Measurements from ENCODE around the gene NOS1AP. TPM values are rescaled to one million over a fixed set of nuclear protein-coding genes. Genes with fewer than 3 reads are reported as not detected.
A peak's percentile ranks its signal among the peaks of the same experiment; 100 is the strongest.
"Not testable (repeated sequence)": the region's sequence is repeated elsewhere in the genome, so short reads cannot be mapped to it uniquely, and the experiment has no call there.

NOS1AP gene
- total RNA-seq, 1 experiment from 2014 or later: 5.3 TPM

DNA sequence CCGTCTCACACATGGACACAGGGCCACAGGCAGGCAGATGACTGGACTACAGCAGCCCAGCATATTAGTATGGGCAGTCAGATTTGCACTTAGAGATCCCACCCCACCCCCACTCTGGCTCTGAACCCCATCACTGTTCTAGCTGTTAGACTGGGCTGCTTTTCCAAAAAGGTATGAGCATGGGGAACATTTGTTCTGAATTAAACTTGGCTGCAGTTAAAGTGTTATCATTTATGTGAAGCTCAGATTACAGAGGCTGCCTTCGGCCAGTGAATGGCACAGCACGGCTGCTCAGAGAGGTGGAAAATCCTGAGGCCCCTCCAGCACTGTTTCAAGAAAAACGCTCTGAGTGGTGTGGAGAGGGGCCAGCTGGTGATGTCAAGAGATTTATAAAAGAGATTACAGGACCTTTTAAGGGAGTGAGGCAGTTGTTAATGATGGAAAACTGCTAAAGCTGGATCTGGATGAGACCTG lies 6.9 kb upstream of the NOS1AP start:
- ChIA-PET POLR2A (interaction anchor here (1.2 kb wide), 1 partner anchor 83 kb away, joined by 6 read pairs; no protein-coding TSS in a partner anchor), RAD21 (ENCODE audit: low non-redundant PET in 1 of 2, low total read pairs in 2 of 2, uncharacterized antibody in 2 of 2, unreplicated experiment in 2 of 2) (no interaction called here), CTCF (interaction anchor here (0.7 to 2.0 kb wide), 3 partner anchors 19 to 213 kb away, joined by 3 to 7 read pairs (median 4); no protein-coding TSS in a partner anchor)
- TF ChIP-seq ELF1 (IDR thresholded peaks at IDR 0.05; ENCODE audit: borderline replicate concordance, low read depth): no peak
- TF ChIP-seq, protein P1, sequence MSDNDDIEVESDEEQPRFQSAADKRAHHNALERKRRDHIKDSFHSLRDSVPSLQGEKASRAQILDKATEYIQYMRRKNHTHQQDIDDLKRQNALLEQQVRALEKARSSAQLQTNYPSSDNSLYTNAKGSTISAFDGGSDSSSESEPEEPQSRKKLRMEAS (IDR thresholded peaks at IDR 0.05): no peak
- peaks cover 6 to 12% of the 10 kb centered on the region in 2 experiments; a peak in 3 of 4 replicates for H3K4me1 ChIP-seq (ENCODE audit: control insufficient read depth in 1 of 2, insufficient read depth in 2 of 2, low read length in 2 of 2)
- H3K36me3 ChIP-seq (ENCODE audit: control insufficient read depth in 1 of 2, insufficient read depth in 2 of 2, low read length in 2 of 2): no peaks in the 10 kb centered on the region
- ATAC-seq: no peak
- no peak overlapping the region for H3K9ac ChIP-seq (ENCODE audit: low read length)
- H3K79me2 ChIP-seq (ENCODE audit: insufficient read depth, low read length): no peaks in the 10 kb centered on the region
- no peak overlapping the region for H3K4me2 ChIP-seq (ENCODE audit: low read length)
- no peaks in the 10 kb centered on the region for H3K9me2 ChIP-seq (ENCODE audit: insufficient read depth)
- H2AFZ ChIP-seq (ENCODE audit: low read depth, low read length, poor library complexity, severe bottlenecking): no peak overlapping the region
- H3K9me3 ChIP-seq (ENCODE audit: control insufficient read depth in 1 of 2, insufficient read depth in 1 of 2, low read depth in 1 of 2, low read length in 2 of 2): no peaks in the 10 kb centered on the region
- H4K20me1 ChIP-seq (ENCODE audit: insufficient read depth): no peaks in the 10 kb centered on the region
- no peak overlapping the region for H3K27ac ChIP-seq (ENCODE audit: low read depth, low read length)
- no peak for DNase-seq (ENCODE audit: low read depth, low spot score)
- no peak overlapping the region for H3K4me3 ChIP-seq (replicated peaks in 1 of 2; ENCODE audit: low read depth in 1 of 2, low read length in 2 of 2)
- no TSS peak for BruUV-seq (replicated peaks)
- intact Hi-C loops (cut with micrococcal nuclease): no loop called here
- no peaks in the 10 kb centered on the region for H3K27me3 ChIP-seq (ENCODE audit: insufficient read depth, low read length)

DNA sequence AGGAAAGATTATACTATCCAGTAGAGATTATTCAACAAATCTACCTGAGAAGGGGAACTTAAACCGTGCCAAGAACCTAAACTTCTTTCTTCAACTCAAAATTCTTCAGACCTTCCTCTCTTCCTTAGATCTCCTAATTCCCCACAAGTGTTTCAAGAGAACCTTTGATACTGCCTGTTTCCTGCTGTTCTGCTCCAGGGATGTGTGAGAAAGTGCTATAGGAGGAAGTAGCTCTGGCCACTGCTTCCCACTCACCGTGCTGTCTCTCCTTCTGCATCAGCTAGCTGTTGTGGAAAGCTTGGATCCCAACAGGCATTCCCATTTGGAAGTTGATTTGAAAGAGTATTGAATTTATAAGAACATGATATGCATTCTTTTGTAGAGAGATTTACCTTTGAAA lies 4.5 kb upstream of the NOS1AP start:
- no peak overlapping the region for H3K9ac ChIP-seq (ENCODE audit: low read length)
- DNase-seq (ENCODE audit: low read depth, low spot score) (no peak), ATAC-seq (no peak)
- no TSS peak for BruUV-seq (replicated peaks)
- H4K20me1 ChIP-seq (ENCODE audit: insufficient read depth): no peaks in the 10 kb centered on the region
- no peaks in the 10 kb centered on the region for H3K9me3 ChIP-seq (ENCODE audit: control insufficient read depth in 1 of 2, insufficient read depth in 1 of 2, low read depth in 1 of 2, low read length in 2 of 2)
- H3K27ac ChIP-seq (ENCODE audit: low read depth, low read length): no peak overlapping the region
- TF ChIP-seq POLR2A (IDR thresholded peaks at IDR 0.05; ENCODE audit: borderline replicate concordance, extremely low read depth, insufficient read depth, insufficient read length) (no peak), POLR2AphosphoS5 (IDR thresholded peaks at IDR 0.05; ENCODE audit: low read depth, low read length) (no peak), FOSL1 (IDR thresholded peaks at IDR 0.05; ENCODE audit: low read depth) (no peak), SRF (IDR thresholded peaks at IDR 0.05; ENCODE audit: low read depth) (no peak)
- TF ChIP-seq, protein P1 (IDR thresholded peaks at IDR 0.05): no peak
- TF ChIP-seq, protein P2, sequence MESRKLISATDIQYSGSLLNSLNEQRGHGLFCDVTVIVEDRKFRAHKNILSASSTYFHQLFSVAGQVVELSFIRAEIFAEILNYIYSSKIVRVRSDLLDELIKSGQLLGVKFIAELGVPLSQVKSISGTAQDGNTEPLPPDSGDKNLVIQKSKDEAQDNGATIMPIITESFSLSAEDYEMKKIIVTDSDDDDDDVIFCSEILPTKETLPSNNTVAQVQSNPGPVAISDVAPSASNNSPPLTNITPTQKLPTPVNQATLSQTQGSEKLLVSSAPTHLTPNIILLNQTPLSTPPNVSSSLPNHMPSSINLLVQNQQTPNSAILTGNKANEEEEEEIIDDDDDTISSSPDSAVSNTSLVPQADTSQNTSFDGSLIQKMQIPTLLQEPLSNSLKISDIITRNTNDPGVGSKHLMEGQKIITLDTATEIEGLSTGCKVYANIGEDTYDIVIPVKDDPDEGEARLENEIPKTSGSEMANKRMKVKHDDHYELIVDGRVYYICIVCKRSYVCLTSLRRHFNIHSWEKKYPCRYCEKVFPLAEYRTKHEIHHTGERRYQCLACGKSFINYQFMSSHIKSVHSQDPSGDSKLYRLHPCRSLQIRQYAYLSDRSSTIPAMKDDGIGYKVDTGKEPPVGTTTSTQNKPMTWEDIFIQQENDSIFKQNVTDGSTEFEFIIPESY (IDR thresholded peaks at IDR 0.05; ENCODE audit: extremely low read depth, insufficient replicate concordance, low read length): no peak
- CTCF ChIA-PET: interaction anchor here (1.1 kb wide), 1 partner anchor 215 kb away, joined by 4 read pairs; no protein-coding TSS in a partner anchor
- intact Hi-C loops (cut with micrococcal nuclease): no loop called here
- no peaks in the 10 kb centered on the region for H3K79me2 ChIP-seq (ENCODE audit: insufficient read depth, low read length)
- H3K4me2 ChIP-seq (ENCODE audit: low read length): peak overlapping the region; percentile 36
- peak overlapping the region; percentile 96 for H2AFZ ChIP-seq (ENCODE audit: low read depth, low read length, poor library complexity, severe bottlenecking)
- RAD21 ChIA-PET (ENCODE audit: low non-redundant PET in 1 of 2, low total read pairs in 2 of 2, uncharacterized antibody in 2 of 2, unreplicated experiment in 2 of 2): no interaction called here
- H3K27me3 ChIP-seq (ENCODE audit: insufficient read depth, low read length): no peaks in the 10 kb centered on the region
- no peaks in the 10 kb centered on the region for H3K9me2 ChIP-seq (ENCODE audit: insufficient read depth)
- POLR2A ChIA-PET: no interaction called here
- no peak overlapping the region for H3K4me3 ChIP-seq (replicated peaks in 1 of 2; ENCODE audit: low read depth in 1 of 2, low read length in 2 of 2)
- H3K4me1 ChIP-seq (ENCODE audit: control insufficient read depth in 1 of 2, insufficient read depth in 2 of 2, low read length in 2 of 2): peaks cover 14 to 22% of the 10 kb centered on the region in 2 experiments; a peak in 3 of 4 replicates
- no peaks in the 10 kb centered on the region for H3K36me3 ChIP-seq (ENCODE audit: control insufficient read depth in 1 of 2, insufficient read depth in 2 of 2, low read length in 2 of 2)

DNA sequence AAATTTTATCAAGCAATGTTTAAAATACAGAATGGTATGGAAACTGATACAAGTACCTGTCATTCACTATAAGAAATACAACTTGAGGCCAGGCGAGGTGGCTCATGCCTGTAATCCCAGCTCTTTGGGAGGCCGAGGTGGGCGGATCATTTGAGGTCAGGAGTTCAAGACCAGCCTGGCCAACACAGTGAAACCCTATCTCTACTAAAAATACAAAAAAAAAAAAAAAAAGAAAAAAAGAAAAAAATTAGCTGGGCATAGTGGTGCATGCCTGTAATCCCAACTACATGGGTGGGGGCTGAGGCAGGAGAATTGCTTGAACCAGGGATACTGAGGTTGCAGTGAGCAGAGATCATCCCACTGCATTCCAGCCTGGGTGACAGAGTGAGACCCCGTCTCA lies 2.7 kb upstream of the NOS1AP start:
- H3K4me2 ChIP-seq (ENCODE audit: low read length); H3K9me3 ChIP-seq (ENCODE audit: control insufficient read depth in 1 of 2, insufficient read depth in 1 of 2, low read depth in 1 of 2, low read length in 2 of 2); intact Hi-C loops (cut with micrococcal nuclease); H3K79me2 ChIP-seq (ENCODE audit: insufficient read depth, low read length); BruUV-seq (replicated peaks); ATAC-seq; H3K9me2 ChIP-seq (ENCODE audit: insufficient read depth); RAD21 ChIA-PET (ENCODE audit: low non-redundant PET in 1 of 2, low total read pairs in 2 of 2, uncharacterized antibody in 2 of 2, unreplicated experiment in 2 of 2); H4K20me1 ChIP-seq (ENCODE audit: insufficient read depth); H3K27ac ChIP-seq (ENCODE audit: low read depth, low read length); H3K9ac ChIP-seq (ENCODE audit: low read length); POLR2A ChIA-PET; H2AFZ ChIP-seq (ENCODE audit: low read depth, low read length, poor library complexity, severe bottlenecking); CTCF ChIA-PET; H3K4me3 ChIP-seq (replicated peaks in 1 of 2; ENCODE audit: low read depth in 1 of 2, low read length in 2 of 2); H3K36me3 ChIP-seq (ENCODE audit: control insufficient read depth in 1 of 2, insufficient read depth in 2 of 2, low read length in 2 of 2); DNase-seq (ENCODE audit: low read depth, low spot score): not testable (repeated sequence)
- peaks cover 26 to 32% of the 10 kb centered on the region in 2 experiments; a peak in 3 of 4 replicates for H3K4me1 ChIP-seq (ENCODE audit: control insufficient read depth in 1 of 2, insufficient read depth in 2 of 2, low read length in 2 of 2)
- peaks cover 14% of the 10 kb centered on the region; the same call in 1 of the 2 replicates for H3K27me3 ChIP-seq (ENCODE audit: insufficient read depth, low read length)
